NCI-H2227 (cell line): ENCODE measurements around the gene AMN.
"Not testable (repeated sequence)": the region's sequence is repeated elsewhere in the genome, so short reads cannot be mapped to it uniquely, and the experiment has no call there.

Experiments
- DNase-seq: peaks from one replicate; lab custom pipeline; 2025; ENCODE audit not compliant: unreplicated experiment; lab: John Stamatoyannopoulos, UW

Gene AMN

DNA sequence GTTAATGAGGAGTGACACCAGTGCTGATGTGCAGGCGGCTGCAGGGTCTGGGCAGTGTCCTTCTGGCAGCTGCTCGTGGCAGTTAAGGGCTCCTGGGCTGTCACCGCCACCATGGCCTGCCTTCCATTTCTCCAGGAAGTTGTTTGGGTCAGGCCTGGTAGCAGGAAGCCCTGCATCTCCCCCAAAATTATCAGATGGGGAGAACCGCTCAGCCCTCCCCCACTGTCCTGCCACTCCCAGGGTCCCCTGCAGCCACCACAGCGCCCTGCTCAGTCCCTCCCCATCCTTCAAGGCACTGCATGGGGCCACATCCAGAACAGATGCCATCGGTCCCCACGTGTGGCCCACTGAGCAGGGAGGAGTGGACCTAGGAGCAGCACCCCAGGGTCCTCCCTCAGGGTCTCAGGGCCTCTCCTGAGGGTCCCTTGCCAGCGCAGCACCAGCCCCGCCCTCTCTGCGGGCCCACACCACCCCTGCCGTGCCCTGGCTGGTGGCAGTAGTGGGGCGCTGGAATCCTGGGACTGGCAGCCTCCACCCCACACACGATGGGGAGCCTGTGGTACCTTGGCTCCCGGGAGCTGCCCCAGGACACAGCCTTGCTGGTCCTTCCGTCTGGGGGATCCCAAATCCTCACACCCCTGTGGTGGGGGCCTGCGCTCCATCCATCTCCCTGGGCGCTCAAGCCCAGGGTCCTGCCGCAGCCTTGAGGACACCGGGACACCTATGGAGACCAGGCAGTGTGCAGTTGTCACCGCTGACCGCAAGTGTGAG, 10.3 kb upstream of the AMN start:
- no peak for DNase-seq

DNA sequence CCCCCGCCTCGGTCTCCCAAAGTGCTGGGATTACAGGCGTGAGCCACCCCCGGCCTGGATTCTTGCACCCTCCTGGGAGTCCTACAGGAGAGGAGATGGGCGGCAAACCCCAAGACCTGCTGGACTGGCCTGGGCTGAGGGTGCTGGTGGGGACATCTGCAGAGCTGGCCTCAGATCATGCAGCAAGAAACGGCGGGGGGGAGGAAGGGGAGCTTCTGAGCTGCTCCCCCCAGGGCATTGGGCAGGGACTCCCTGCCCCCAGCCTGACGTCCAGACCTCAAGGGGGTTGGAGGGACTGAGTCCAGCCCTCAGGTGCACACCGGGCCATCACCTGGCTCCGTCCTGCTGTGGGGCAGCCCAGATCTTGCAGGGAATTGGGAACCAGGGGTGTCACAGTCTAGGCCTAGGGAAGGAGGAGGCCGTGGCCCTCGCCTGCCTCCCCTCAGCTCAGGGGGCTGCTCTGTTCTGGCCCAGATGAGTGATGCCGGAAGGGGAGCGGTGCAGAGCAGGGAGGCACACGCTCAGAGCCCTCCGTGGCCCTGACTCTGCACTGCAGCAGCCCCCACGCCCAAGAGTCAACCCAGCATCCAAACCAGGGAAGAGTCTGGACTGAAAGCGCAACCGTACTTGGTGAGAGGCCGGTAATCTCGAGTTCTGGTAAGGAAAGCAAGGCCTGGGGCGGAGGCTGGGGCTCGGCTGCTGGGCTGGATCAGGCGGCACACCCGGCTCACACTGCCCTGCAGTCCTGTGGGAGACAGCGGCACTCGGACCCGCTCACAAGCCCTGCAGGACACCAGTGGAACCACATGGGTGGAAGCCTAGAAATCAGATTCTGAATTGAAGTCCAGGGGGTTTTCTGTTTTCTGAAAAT, 8.9 kb upstream of the AMN start:
- no peak for DNase-seq

DNA sequence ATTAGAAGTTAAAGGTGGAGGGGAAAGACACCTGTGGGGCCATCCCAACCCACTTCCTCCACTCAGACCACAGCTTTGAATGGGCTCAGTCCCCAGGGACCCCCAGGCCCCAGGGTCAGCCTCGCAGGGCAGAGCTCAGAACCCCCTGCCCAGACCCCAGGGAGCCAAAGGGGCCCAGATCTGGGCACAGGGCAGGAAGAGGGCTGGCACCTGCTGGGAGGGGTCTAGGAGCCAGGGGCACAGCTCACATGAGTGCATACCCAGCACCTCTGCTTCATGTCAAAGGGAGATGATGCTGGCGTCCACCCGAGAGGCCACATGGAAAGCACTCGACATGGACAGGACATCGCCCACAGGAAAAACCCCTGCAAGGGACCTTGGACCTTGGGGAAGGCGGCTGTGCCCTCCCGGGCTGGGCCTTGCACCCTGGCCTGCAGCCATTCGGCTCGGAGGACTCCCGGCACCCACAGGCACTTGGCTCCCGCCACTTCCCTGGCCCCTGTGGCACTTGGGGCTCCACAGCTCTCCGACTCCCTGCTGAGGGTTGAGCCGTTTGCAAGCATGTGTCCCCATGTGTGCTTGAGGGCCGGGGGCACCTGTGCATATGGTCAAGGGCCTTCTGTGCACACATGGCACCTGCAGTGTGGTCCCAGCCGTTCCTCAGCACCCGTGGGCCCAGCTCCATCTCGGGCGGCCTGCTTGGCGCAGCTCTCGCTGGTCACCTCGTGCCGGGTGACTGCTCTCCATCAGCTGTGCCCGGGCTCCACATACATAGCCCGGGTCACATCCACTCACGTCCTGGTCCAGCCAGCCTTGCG, 7.8 kb upstream of the AMN start:
- no peak for DNase-seq

DNA sequence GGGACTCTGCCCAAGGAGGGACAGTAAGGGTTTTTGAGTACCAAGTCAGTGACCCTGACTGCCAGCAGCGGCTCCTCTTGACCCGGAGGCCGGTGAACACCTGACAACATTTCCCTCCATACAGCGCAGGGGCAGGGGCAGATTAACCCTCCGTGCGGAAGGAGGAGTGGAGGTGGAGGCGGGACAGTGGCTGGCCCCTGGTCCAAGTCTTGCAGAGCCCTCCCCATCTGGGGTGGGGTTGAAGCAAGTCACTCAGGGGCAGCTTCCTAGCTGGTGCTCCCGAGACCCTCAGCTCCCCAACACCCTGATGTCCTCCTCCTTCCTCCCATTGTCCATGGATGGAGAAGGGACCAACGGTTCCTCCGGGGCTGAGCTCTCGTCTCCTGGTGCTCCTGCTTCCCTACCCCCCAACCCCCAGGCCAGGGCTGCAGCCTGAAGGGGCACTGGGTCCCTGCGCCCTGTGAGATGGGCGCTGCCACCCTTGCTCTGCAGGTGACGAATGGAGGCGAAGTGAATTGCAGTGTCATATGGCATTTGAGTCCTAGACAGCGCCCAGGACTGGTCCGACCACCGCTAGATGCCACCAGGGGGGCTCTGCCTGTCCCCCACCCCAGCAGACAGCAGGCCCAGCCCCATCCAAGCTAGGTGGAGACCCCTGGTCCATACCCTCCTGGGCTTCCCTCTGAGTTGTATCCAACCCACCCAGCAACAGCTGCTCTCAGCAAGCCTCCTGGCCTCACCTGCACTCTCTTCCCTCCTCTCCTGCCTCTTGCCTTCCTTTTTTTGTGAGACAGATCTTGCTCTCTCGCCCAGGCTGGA, 7.0 kb upstream of the AMN start:
- no peak for DNase-seq

DNA sequence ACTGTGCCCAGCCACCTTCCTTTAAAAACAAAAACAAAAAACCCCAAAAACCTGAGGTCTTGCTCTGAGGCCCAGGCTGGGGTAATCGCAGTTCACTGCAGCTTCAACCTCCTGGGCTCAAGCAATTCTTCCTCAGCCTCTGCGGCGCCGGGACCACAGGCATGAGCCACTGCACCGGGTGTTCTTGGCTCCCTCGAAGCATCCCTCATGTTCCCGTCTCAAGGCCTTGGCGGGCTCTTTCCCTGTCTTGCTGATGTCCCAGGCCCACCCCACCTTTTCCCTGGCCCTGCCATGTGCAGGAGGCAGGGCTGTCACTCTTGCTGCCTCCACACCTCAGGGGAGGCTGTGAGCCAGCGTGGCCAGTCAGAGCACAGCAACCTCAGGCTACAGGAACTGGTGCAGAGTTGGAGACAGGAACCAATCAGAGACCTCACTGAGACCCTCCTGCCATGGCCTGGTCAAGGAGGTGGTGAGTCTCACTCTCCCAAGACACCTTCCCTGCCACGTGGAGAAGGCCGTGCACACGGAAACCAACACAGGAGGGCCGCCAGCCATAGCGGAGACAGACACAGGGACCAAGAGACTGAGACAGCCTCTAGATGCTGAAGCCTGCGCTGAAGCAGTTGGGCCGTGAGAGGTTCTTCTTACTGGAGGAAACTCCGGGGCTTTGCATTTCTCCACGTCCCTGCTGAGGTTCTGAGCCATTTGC, 6.0 kb upstream of the AMN start:
- DNase-seq: no peak

DNA sequence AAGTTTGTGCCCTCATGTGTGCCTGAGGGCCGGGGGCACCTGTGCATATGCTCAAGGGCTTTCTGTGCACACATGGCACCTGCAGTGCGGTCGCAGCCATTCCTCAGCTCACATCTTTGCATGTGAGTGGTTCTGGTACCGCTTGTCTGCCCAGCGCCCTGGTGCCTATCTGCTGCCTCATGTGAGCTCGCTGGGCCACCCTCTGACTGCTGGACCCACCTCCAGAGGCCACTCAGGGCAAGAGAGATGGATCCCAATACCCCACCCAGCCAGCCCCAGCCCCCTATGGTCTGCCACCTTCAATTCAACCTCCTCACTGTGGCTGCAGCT, 5.4 kb upstream of the AMN start:
- no peak for DNase-seq

DNA sequence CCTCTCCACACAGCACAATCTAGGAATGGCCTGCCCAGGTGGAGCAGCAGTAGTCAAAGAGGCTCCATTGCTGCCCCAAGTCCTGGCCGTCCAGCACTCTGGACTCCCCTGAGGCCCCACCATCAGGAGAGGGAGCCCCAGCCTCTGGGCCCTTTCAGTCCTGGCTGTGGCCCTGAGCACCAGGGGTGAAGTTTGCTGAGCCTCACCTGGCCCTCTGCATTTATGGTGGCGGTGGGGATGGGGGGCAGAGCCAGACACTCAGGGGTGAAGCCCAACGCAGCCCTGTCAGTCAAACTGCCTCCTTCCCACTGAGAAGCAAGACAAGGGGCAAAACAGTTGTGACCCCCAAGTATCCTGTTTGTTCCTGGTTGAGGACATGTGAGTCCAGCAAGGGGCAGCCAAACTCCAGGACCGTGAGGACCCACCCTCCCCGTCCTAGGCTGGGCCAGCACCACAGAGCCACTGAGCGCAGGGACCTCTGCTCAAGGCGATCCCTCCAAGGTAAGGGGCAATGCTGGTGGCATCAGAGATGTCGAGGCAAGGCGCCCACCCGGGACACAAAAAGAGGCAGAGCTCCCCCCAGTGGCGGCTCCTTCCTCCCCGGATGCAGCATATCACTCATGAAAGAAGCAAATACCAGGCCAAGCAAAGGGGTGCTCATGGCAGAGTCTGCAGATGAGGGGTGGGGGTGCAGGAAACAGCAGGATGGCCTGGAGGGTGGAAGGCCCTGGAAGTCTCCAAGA, 4.8 kb upstream of the AMN start:
- peak; percentile 15 for DNase-seq

DNA sequence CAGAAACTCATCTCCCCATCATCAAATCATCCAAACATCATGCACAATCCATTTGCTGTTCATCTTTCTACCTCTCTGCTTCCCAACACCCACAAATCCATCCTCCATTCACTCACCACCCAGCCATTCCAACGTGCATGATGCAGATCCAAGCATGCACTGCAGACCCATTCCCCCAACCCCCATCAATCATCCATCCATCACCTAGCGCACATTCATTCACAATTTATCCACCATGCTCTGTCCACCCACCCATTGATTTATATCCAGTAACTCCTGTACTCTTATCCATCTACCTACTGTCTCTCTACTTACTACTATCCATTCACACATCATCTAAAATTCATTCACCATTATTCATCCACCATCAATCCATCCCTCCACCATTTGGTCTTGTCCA, 4.0 kb upstream of the AMN start:
- no peak for DNase-seq

DNA sequence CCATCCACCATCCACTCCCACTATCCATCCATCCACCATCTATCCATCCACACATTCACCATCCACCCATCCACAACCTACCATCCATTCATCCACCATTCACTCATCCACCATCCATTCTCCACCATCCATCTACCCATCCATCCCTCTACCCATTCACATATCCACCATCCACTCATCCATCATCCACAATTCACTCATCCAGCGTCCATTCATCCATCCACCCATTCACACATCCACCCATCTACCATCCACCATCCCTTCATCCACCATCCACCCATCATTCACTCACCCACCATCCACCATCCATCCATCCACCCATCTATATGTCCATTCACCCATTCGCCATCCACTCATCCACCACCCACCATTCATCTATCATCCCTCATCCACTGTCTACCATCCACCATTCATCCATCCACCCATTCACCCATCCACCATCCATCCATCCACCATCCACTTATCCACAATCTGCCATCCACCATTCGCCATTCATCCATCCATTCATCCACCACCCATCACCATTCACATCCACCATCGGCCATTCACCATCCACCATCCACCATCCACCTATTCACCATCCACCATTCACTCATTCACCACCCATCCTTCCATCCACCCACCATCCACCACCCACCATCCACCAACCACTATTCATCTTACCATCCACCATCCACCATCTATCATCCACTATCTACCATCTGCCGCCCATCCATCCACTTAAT, 2.0 kb upstream of the AMN start:
- no peak for DNase-seq

DNA sequence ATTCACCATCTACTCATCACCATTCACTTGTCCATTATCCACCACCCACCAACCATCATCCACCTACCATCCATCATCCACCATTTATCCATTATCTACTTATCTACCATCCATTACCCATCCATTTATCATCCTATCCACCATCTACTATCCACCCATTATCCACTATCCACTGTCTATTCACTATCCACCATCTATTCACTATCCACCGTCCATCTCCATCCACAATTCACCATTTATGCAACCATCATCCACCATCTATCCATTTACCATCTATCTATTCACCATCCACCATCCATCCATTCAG, 1.5 kb upstream of the AMN start:
- no peak for DNase-seq

DNA sequence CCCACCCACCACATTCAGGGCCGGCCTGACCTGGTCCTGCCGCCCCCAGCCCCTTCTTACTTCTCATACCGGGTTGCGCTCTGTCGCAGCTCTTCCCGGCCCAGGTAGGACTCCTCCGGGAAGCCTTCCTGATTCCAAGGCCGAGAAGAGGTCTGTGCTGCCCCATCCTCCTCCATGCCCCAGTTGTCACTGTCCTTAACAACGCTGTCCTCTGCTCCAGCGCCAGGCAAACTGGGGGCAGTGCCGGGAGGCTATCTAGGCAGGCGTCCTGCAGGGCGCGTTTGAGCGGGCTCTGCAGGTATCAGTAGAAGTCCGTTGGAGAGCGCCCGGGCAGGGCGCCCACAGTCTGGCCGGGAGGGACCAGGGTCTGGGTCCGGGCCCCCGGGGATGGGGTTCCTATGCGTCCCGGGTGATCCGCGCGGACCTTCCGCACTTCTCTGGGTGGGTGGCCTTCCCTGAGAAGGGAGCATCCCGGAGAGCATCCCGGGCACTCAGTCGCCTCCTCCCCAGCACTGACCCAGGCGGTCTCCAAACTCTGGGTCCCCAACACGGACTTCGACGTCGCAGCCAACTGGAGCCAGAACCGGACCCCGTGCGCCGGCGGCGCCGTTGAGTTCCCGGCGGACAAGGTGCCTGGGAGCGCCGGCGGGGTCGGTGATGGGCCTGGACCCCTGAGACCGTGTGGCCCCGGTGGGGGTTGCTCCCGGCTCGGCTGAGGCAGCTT, 900 bp downstream of the AMN start:
- DNase-seq: no peak

DNA sequence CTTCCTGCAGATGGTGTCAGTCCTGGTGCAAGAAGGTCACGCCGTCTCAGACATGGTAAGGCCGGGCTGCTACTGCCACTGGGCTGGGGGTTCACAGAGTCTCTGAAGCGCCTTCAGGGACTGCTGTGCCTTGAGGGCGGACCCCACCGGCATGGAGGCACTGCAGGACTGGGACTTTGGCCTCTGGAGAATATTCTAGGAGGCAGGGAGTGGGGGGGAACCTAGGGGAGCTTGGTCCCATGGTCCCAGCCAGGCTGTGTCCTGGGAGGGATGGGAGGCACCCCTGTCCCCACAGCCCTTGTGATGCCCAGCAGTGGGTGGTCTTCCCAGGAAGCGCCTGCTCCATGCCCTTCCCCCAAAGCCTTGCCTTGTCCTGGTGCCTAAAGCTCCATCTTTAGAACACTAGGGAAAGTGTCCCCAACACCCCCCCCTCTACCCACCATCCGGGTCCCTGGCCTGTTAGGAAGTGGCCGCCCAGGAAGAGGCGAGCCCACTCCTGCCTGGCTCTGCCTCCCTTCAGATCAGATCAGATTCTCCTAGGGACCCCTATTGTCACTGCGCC, 1.5 kb downstream of the AMN start:
- DNase-seq: no peak

DNA sequence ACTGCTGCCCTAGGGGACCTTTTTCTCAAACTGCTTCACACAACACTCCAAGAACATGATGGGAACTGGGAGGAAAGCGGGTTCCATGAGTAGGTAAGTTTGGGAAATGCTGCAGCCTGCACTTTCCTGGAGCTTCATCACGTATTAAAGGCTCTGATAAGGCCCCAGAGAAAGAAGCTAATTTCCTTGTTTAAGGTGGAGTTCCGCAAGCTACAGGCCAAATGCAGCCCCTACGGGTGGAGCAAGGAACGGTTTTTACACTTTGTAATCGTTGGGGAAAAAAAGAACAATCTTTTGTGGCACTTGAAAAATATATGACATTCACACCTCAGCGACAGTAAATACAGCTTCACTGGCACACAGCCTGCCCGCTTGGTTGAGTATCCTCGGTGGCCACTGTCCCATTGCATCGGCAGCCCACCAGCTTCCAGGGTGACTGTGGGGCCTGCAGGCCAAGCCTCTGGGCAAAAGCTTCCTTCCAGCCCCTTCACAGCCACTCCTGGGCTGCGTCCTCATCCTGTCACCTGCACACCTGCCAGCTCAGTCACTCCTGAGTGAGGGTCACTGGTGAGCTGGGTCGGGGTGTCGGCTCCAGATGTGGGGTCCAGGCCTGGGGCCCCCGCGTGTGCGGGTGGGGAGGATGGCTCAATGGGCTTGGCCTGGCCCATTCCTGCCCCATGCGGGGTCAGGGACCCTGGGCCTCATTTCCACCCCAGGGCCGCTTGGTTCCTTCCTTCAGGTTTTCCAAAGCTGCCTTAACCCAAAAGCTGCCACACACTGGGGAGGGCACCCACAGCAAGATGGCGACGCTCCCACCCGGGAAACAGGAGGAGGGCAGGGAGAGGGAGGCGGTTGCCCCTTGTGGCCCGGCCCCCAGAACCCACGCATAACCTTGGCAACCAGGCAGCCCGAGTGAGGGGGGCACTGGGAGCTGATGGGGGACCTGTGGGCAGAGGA, 2.4 kb downstream of the AMN start:
- DNase-seq: no peak

DNA sequence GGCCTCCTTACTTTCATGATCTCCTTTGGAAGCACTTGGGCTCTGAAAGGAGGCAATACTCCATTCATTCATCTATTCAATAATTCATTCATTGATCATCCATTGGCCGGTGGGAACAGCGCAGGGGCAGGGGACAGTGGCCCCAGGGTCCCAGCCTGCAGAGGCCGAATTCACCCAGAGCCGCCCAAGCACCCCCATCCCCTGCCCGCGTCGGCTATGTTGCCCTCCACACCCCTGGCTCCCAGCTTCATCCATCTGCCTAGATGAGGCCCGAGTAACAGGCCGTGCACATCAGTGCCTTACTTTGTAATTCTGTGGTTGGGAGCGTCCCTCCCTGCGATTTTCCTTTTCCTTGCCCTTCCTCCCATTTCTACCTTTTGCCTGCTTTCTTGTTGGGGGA, 3.2 kb downstream of the AMN start:
- no peak for DNase-seq

DNA sequence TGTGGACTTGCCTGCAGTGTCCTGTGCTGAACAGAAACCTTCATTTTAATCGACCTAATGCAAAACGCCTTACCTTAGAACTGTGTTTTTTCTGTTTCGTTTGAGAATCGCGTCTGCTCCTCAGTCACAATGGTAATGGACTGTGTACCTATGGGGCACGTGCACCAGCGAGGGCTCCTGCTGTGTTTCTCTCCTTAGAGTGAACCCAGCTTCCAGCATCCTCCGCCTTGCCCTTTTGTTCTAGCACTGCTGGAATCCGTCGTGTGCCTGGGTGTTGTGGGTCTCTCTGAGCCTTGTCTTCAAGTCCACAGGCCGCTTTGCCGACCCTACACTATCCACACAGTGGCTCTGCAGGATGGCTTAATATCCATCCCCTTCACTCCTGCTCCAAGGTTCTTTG, 3.6 kb downstream of the AMN start:
- no peak for DNase-seq

DNA sequence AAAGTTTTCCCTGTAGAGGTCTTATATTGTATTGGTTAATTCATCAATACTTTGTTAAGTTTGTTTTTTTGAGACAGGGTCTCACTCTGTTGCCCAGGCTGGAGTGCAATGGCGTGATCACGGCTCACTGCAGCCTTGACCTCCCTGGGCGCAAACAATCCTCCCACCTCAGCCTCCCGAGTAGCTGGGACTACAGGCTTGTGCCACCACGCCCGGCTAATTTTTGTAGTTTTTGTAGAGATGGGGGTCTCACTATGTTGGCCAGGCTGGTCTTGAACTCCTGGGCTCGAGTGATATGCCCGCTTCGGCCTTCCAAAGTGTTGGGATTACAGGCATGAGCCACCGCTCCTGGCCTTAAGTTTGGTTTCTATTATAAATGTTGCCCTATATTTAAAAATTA, 4.4 kb downstream of the AMN start:
- DNase-seq: not testable (repeated sequence)

DNA sequence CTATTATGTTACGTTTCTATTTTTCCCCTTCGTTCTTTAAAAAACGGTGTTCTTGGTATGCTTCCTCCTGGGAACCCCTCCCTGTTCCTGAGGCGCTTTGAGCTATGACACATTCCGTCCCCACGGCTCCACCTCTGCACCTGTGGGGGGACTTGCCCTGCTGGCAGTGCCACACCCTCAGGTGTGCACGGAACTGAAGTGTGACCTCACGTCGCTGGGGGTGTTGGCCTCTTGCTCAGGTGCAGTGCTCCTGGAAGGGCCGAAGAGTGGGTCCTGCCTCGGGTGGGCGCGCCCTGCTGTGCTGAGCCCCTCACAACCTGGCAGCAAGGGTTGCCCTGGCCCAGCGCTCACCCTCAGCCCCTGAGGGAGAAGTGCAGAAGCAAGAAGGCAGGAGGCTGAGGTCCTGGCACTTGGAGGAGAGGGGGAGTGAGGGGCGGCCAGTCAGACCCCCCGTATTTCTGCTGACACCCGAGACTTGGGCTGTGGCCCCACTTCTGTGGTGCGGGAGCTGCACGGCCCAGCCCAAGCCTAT, 4.9 kb downstream of the AMN start:
- DNase-seq: no peak
